ENCODE data around the gene ANTXR1.
A peak's percentile ranks its signal among the peaks of the same experiment; 100 is the strongest.

Gene ANTXR1

GRCh38 chr2:69186614-69187013 lies 173.6 kb downstream of the ANTXR1 start:
- DNase-seq = no peak

- DNase-seq = peak; percentile 73
These were observed 175.4 kb downstream of the ANTXR1 start for GRCh38 chr2:69188182-69188900.

- no peak for DNase-seq
These were observed 177.9 kb downstream of the ANTXR1 start for GRCh38 chr2:69190743-69191404.

- DNase-seq = no peak
These were observed 178.7 kb downstream of the ANTXR1 start for GRCh38 chr2:69191634-69192033.

GRCh38 chr2:69192176-69192945 lies 179.4 kb downstream of the ANTXR1 start:
- DNase-seq = no peak

GRCh38 chr2:69195706-69196105 lies 182.7 kb downstream of the ANTXR1 start:
- no peak for DNase-seq

- DNase-seq = no peak
These were observed 183.5 kb downstream of the ANTXR1 start for GRCh38 chr2:69196327-69197117.

- DNase-seq = no peak
These were observed 187.1 kb downstream of the ANTXR1 start for GRCh38 chr2:69200107-69200520.

- DNase-seq = no peak
These were observed 188.3 kb downstream of the ANTXR1 start for GRCh38 chr2:69201259-69201658.

GRCh38 chr2:69202327-69202726 lies 189.3 kb downstream of the ANTXR1 start:
- DNase-seq = peak; percentile 78

GRCh38 chr2:69203166-69203985 lies 190.4 kb downstream of the ANTXR1 start:
- DNase-seq = no peak

- no peak for DNase-seq
These were observed 191.7 kb downstream of the ANTXR1 start for GRCh38 chr2:69204654-69205053.

GRCh38 chr2:69205076-69205475 lies 192.1 kb downstream of the ANTXR1 start:
- DNase-seq = no peak

- DNase-seq = no peak
These were observed 192.5 kb downstream of the ANTXR1 start for GRCh38 chr2:69205491-69205890.

GRCh38 chr2:69208023-69208595 lies 195.1 kb downstream of the ANTXR1 start:
- DNase-seq = no peak

- no peak for DNase-seq
These were observed 196.5 kb downstream of the ANTXR1 start for GRCh38 chr2:69209482-69209881.

- DNase-seq = no peak
These were observed 197.4 kb downstream of the ANTXR1 start for GRCh38 chr2:69210385-69210784.

GRCh38 chr2:69211048-69211447 lies 198.1 kb downstream of the ANTXR1 start:
- no peak for DNase-seq

GRCh38 chr2:69211686-69212085 lies 198.7 kb downstream of the ANTXR1 start:
- no peak for DNase-seq

- no peak for DNase-seq
These were observed 199.5 kb downstream of the ANTXR1 start for GRCh38 chr2:69212238-69213028.

- peak; percentile 88 for DNase-seq
These were observed 200.2 kb downstream of the ANTXR1 start for GRCh38 chr2:69213201-69213600.

Measured in NCI-H82 (cell line).